HepG2 (cell line): Measurements from ENCODE around the gene SURF6.

ENCODE experiments used
- EZH2 ChIP-seq: conservative IDR thresholded peaks from 2 replicates; pipeline ENCODE4 v1.6.1; 2012; ENCODE audit warnings: mild to moderate bottlenecking, low read depth, low read length, moderate library complexity
- FOSL2 ChIP-seq: sonication (generic); formaldehyde crosslinking; IDR thresholded peaks from 2 replicates; pipeline ENCODE4 v1.4.0; 2020; ENCODE audit warnings: missing genetic modification reagents
- PHF20 ChIP-seq: sonication (generic); formaldehyde crosslinking; IDR thresholded peaks from 2 replicates; pipeline ENCODE4 v1.5.0; 2020; ENCODE audit warnings: mild to moderate bottlenecking, missing genetic modification reagents
- POLR2A ChIP-seq, 2 experiments: IDR thresholded peaks; 2 replicates each; pipeline ENCODE4 v1.6.1; 2011; ENCODE audit warnings: low read depth in 2 of 2, low read length in 2 of 2, mild to moderate bottlenecking in 1 of 2, moderate library complexity in 1 of 2; ENCODE audit not compliant: insufficient read depth in 1 of 2
- ZBTB33 ChIP-seq: sonication (generic); formaldehyde crosslinking; IDR thresholded peaks from 2 replicates; pipeline ENCODE4 v1.4.0; 2020; ENCODE audit warnings: missing genetic modification reagents
- ZNF143 ChIP-seq: sonication (generic); formaldehyde crosslinking; IDR thresholded peaks from 2 replicates; pipeline ENCODE4 v1.4.0; 2020; ENCODE audit warnings: missing genetic modification reagents
- ZNF207 ChIP-seq: fragments of 450-650 bp; IDR thresholded peaks from 2 replicates; pipeline ENCODE4 v1.6.1; 2016; ENCODE audit warnings: antibody characterized with exemption, borderline replicate concordance
- ZNF30 ChIP-seq: sonication (generic); formaldehyde crosslinking; IDR thresholded peaks from 2 replicates; pipeline ENCODE4 v1.5.0; 2020; ENCODE audit warnings: mild to moderate bottlenecking, missing genetic modification reagents
- ZNF83 ChIP-seq: sonication (generic); formaldehyde crosslinking; IDR thresholded peaks from 2 replicates; pipeline ENCODE4 v1.4.0; 2020; ENCODE audit warnings: missing genetic modification reagents, mild to moderate bottlenecking, borderline replicate concordance

DNA sequence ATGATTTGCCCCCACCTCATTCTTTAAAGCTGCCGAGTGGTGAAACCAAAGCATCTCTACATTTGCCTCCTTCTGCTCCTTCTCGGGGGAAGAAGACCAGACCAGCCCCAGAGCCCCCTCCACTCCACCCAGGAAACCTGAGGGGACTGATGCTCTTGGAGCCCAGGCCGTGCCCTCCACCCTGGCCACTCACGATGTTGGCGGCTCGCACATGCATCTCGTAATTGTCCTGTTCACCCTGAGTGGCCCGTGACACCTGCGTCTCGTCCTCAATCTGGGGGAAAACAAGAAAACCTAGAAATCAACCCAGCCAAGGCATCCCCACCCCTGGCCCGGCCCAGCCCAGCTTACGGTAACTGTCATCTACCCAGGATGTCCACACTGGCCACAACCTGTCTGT, 9.0 kb upstream of the SURF6 start:
- TF ChIP-seq FOSL2 (CRISPR knock-in tag) (no peak), ZBTB33 (CRISPR knock-in tag) (no peak), POLR2A (IDR thresholded peaks at IDR 0.05; ENCODE audit: insufficient read depth in 1 of 2, low read depth in 2 of 2, low read length in 2 of 2) (no peak), ZNF30 (CRISPR knock-in tag) (no peak), ZNF207 (no peak), ZNF83 (CRISPR knock-in tag) (no peak), ZNF143 (CRISPR knock-in tag) (no peak), PHF20 (no peak), EZH2 (no peak)
